WTC11 (cell line): ENCODE data around the gene TRPM8. TPM values are rescaled to one million over a fixed set of nuclear protein-coding genes. Genes with fewer than 3 reads are reported as not detected.

ENCODE experiments used
- ATAC-seq: fragments of 200-7000 bp; cut with Tn5 transposase; 2 replicates; pipeline ENCODE4 v1.10.0; 2021; ENCODE audit warnings: mild to moderate bottlenecking, moderate library complexity
- CTCF ChIA-PET: fragments of 300-600 bp; sonication (Branson Sonifier 250); formaldehyde crosslinking; loops from one replicate; lab custom pipeline; 2021; ENCODE audit warnings: antibody characterized with exemption; lab: Charles Lee
- POLR2A ChIA-PET: fragments of 350-600 bp; sonication (Branson Sonifier 250); formaldehyde crosslinking; loops from one replicate; lab custom pipeline; 2021; ENCODE audit warnings: antibody characterized with exemption; lab: Charles Lee
- DNase-seq: peaks from one replicate; pipeline ENCODE4 v3.0.0; 2021; ENCODE audit warnings: low spot score
- H3K27ac Mint-ChIP-seq: 2 replicates; pipeline ENCODE4 v1.8.0; 2021; ENCODE audit warnings: mixed read lengths
- H3K27me3 Mint-ChIP-seq: 2 replicates; pipeline ENCODE4 v1.8.0; 2021; ENCODE audit warnings: low read depth, mild to moderate bottlenecking, moderate library complexity, mixed read lengths
- H3K36me3 Mint-ChIP-seq: 2 replicates; pipeline ENCODE4 v1.8.0; 2021; ENCODE audit warnings: mixed read lengths
- H3K4me1 Mint-ChIP-seq: 2 replicates; pipeline ENCODE4 v1.8.0; 2022; ENCODE audit warnings: mixed read lengths
- H3K4me3 Mint-ChIP-seq: 2 replicates; pipeline ENCODE4 v1.8.0; 2021; ENCODE audit warnings: mild to moderate bottlenecking, moderate library complexity, mixed read lengths
- H3K9me3 Mint-ChIP-seq: 2 replicates; pipeline ENCODE4 v1.8.0; 2021; ENCODE audit warnings: mixed read lengths
- AFF4 ChIP-seq: sonication (generic); formaldehyde crosslinking; IDR thresholded peaks from 2 replicates; pipeline ENCODE4 v1.8.1; 2023; ENCODE audit warnings: mild to moderate bottlenecking, missing genetic modification reagents, borderline replicate concordance
- ARID4B ChIP-seq: sonication (generic); formaldehyde crosslinking; IDR thresholded peaks from 2 replicates; pipeline ENCODE4 v1.8.0; 2023; ENCODE audit warnings: missing genetic modification reagents, mild to moderate bottlenecking, borderline replicate concordance
- ATF1 ChIP-seq: sonication (generic); formaldehyde crosslinking; IDR thresholded peaks from 2 replicates; pipeline ENCODE4 v1.8.1; 2023; ENCODE audit warnings: mild to moderate bottlenecking, moderate library complexity, missing genetic modification reagents
- GTF2I ChIP-seq: fragments of 250-450 bp; sonication (Bioruptor Pico); conservative IDR thresholded peaks from 2 replicates; pipeline ENCODE4 v1.4.0; 2021; ENCODE audit warnings: mild to moderate bottlenecking
- HMGA2 ChIP-seq: fragments of 250-450 bp; sonication (Bioruptor Pico); IDR thresholded peaks from 2 replicates; pipeline ENCODE4 v1.4.0; 2021; ENCODE audit warnings: mild to moderate bottlenecking, moderate library complexity
- MYBL2 ChIP-seq: sonication (generic); formaldehyde crosslinking; IDR thresholded peaks from 2 replicates; pipeline ENCODE4 v1.8.1; 2023; ENCODE audit warnings: mild to moderate bottlenecking, moderate library complexity, missing genetic modification reagents
- NFATC4 ChIP-seq: fragments of 250-450 bp; sonication (Bioruptor Pico); IDR thresholded peaks from 2 replicates; pipeline ENCODE4 v1.9.0; 2021; ENCODE audit warnings: mild to moderate bottlenecking
- NFE2L1 ChIP-seq: sonication (generic); formaldehyde crosslinking; IDR thresholded peaks from 2 replicates; pipeline ENCODE4 v1.8.1; 2023; ENCODE audit warnings: missing genetic modification reagents
- PRRX2 ChIP-seq: fragments of 250-450 bp; sonication (Bioruptor Pico); IDR thresholded peaks from 2 replicates; pipeline ENCODE4 v1.8.0; 2021; ENCODE audit warnings: mild to moderate bottlenecking
- RORB ChIP-seq: fragments of 250-450 bp; sonication (Bioruptor Pico); IDR thresholded peaks from 2 replicates; pipeline ENCODE4 v1.9.0; 2021; ENCODE audit warnings: mild to moderate bottlenecking
- SOX15 ChIP-seq: fragments of 250-450 bp; sonication (Bioruptor Pico); IDR thresholded peaks from 2 replicates; pipeline ENCODE4 v1.9.0; 2021; ENCODE audit warnings: mild to moderate bottlenecking
- SP1 ChIP-seq: sonication (generic); formaldehyde crosslinking; conservative IDR thresholded peaks from 2 replicates; pipeline ENCODE4 v1.8.1; 2022; ENCODE audit warnings: missing genetic modification reagents
- ZMAT4 ChIP-seq: fragments of 250-450 bp; sonication (Bioruptor Pico); IDR thresholded peaks from 2 replicates; pipeline ENCODE4 v1.9.0; 2021; ENCODE audit warnings: mild to moderate bottlenecking
- ZNF512 ChIP-seq: sonication (generic); formaldehyde crosslinking; IDR thresholded peaks from 2 replicates; pipeline ENCODE4 v1.8.1; 2022; ENCODE audit warnings: missing genetic modification reagents, borderline replicate concordance
- ZNF532 ChIP-seq: fragments of 250-450 bp; sonication (Bioruptor Pico); IDR thresholded peaks from 2 replicates; pipeline ENCODE4 v1.9.0; 2021; ENCODE audit warnings: mild to moderate bottlenecking, borderline replicate concordance
- ZNF671 ChIP-seq: fragments of 250-450 bp; sonication (Bioruptor Pico); IDR thresholded peaks from 2 replicates; pipeline ENCODE4 v1.8.0; 2021; ENCODE audit warnings: mild to moderate bottlenecking
- total RNA-seq: library from RNA; stranded (reverse); gene quantifications from 3 replicates; pipeline ENCODE4 v1.2.3, GENCODE V29; 2021

The TRPM8 gene
- total RNA-seq, 1 experiment from 2014 or later = 0.26 TPM

- TF ChIP-seq AFF4 (CRISPR knock-in tag) (no peak), HMGA2 (CRISPR knock-in tag) (no peak), PRRX2 (CRISPR knock-in tag) (no peak), ZNF512 (no peak), RORB (no peak)
Measured at GRCh38 chr2:233944269-233944668, 27.1 kb downstream of the TRPM8 start (continued).

- H3K9me3 Mint-ChIP-seq = peaks cover 19% of the 10 kb centered on the region
- H3K27ac Mint-ChIP-seq = no peak overlapping the region
- H3K27me3 Mint-ChIP-seq = peaks cover 5% of the 10 kb centered on the region
- TF ChIP-seq NFE2L1 (CRISPR knock-in tag) = no peak
- peaks cover 6% of the 10 kb centered on the region for H3K36me3 Mint-ChIP-seq
- ATAC-seq = no peak
- ChIA-PET CTCF (no interaction called here), POLR2A (no interaction called here)
- DNase-seq = no peak
- H3K4me1 Mint-ChIP-seq = 0 out of 2 replicates have a peak, but pooled peaks cover 4% of the 10 kb centered on the region
- no peak overlapping the region for H3K4me3 Mint-ChIP-seq
Measured at GRCh38 chr2:233944722-233945121, 27.5 kb downstream of the TRPM8 start.

- H3K4me1 Mint-ChIP-seq = 0 out of 2 replicates have a peak, but pooled peaks cover 4% of the 10 kb centered on the region
- H3K27ac Mint-ChIP-seq = no peak overlapping the region
- H3K36me3 Mint-ChIP-seq = peaks cover 6% of the 10 kb centered on the region
- DNase-seq (no peak), ATAC-seq (no peak)
- H3K9me3 Mint-ChIP-seq = peaks cover 19% of the 10 kb centered on the region
- ChIA-PET CTCF (no interaction called here), POLR2A (no interaction called here)
- H3K4me3 Mint-ChIP-seq = no peak overlapping the region
- peaks cover under 1% of the 10 kb centered on the region; the same call in 1 of the 2 replicates for H3K27me3 Mint-ChIP-seq
- TF ChIP-seq NFATC4 (CRISPR knock-in tag) (no peak), ATF1 (no peak), ZNF671 (no peak), ZMAT4 (CRISPR knock-in tag) (no peak), GTF2I (CRISPR knock-in tag) (no peak)
Measured at GRCh38 chr2:233945146-233945545, 28.0 kb downstream of the TRPM8 start.

GRCh38 chr2:233950078-233950825 is 33.1 kb downstream of the TRPM8 start:
- ChIA-PET POLR2A (interaction anchor here (0.6 kb wide), 1 partner anchor 86 kb away, joined by 3 read pairs; no protein-coding TSS in a partner anchor), CTCF (no interaction called here)
- H3K27me3 Mint-ChIP-seq = no peaks in the 10 kb centered on the region; the same call in 1 of the 2 replicates
- DNase-seq (no peak), ATAC-seq (no peak)
- H3K9me3 Mint-ChIP-seq = peaks cover 2% of the 10 kb centered on the region; the same call in 1 of the 2 replicates
- no peak overlapping the region for H3K27ac Mint-ChIP-seq
- H3K4me3 Mint-ChIP-seq = no peak overlapping the region
- H3K36me3 Mint-ChIP-seq = no peaks in the 10 kb centered on the region
- H3K4me1 Mint-ChIP-seq = 0 out of 2 replicates have a peak, but pooled peaks cover 4% of the 10 kb centered on the region
- TF ChIP-seq SP1 (CRISPR knock-in tag) (no peak), ZNF532 (CRISPR knock-in tag) (no peak), SOX15 (CRISPR knock-in tag) (no peak), ATF1 (no peak), ARID4B (CRISPR knock-in tag) (no peak), MYBL2 (CRISPR knock-in tag) (no peak)
